CD14-positive monocyte (primary cell): ENCODE data around the gene RYR2. TPM values are rescaled to one million over a fixed set of nuclear protein-coding genes. Genes with fewer than 3 reads are reported as not detected.

Source experiments
- DNase-seq, 3 donors: peaks; one replicate each; pipeline ENCODE4 v3.0.0-alpha.2; 2011 to 2022
- H2AFZ ChIP-seq: 2 replicates; pipeline ENCODE4 v1.6.0; 2012; ENCODE audit warnings: mild to moderate bottlenecking, low read depth, low read length, inconsistent platforms; ENCODE audit not compliant: insufficient read depth, poor library complexity, severe bottlenecking
- H3K27ac ChIP-seq, 2 donors: 1 replicate in 1 of 2; 2 replicates in 1 of 2; pipeline ENCODE4 v1.5.1; 2012 to 2013; ENCODE audit warnings: low read length in 2 of 2, control low read depth in 1 of 2, inconsistent platforms in 1 of 2, low read depth in 1 of 2, mild to moderate bottlenecking in 1 of 2
- H3K27me3 ChIP-seq, 2 donors: one replicate each; pipeline versions ENCODE4 v1.6.0 to v1.6.1; 2011 to 2013; ENCODE audit warnings: low read length in 2 of 2; ENCODE audit not compliant: control insufficient read depth in 2 of 2, insufficient read depth in 2 of 2
- H3K36me3 ChIP-seq, 2 donors: replicated peaks in 1 of 2; 1 replicate in 1 of 2; 2 replicates in 1 of 2; pipeline versions ENCODE4 v1.5.1 to v1.6.1; 2012 to 2013; ENCODE audit warnings: low read length in 2 of 2, control low read depth in 1 of 2, inconsistent platforms in 1 of 2, mild to moderate bottlenecking in 1 of 2; ENCODE audit not compliant: insufficient read depth in 2 of 2, control insufficient read depth in 1 of 2
- H3K4me1 ChIP-seq, 2 donors: 1 replicate in 1 of 2; 2 replicates in 1 of 2; pipeline versions ENCODE4 v1.5.1 to v1.6.1; 2012 to 2013; ENCODE audit warnings: low read length in 2 of 2, control low read depth in 1 of 2, inconsistent platforms in 1 of 2, mild to moderate bottlenecking in 1 of 2, moderate library complexity in 1 of 2; ENCODE audit not compliant: insufficient read depth in 2 of 2, control insufficient read depth in 1 of 2
- H3K4me2 ChIP-seq: replicated peaks from 2 replicates; pipeline ENCODE3; 2012; ENCODE audit warnings: low read length, moderate library complexity, mild to moderate bottlenecking; ENCODE audit not compliant: poor library complexity, severe bottlenecking; ENCODE audit errors: extremely low read depth
- H3K4me3 ChIP-seq, 3 experiments: fragments of 200-600 bp in 1 of 3; sonication (generic) in 1 of 3; replicated peaks in 1 of 3; 1 replicate in 2 of 3; 2 replicates in 1 of 3; pipeline ENCODE4 v1.5.1; 2011 to 2013; ENCODE audit warnings: low read length in 3 of 3, mild to moderate bottlenecking in 3 of 3, control low read depth in 2 of 3, low read depth in 2 of 3, inconsistent platforms in 1 of 3, moderate library complexity in 1 of 3
- H3K79me2 ChIP-seq: 2 replicates; pipeline ENCODE4 v1.6.0; 2012; ENCODE audit warnings: mild to moderate bottlenecking, control low read depth, inconsistent platforms, low read length, moderate library complexity; ENCODE audit not compliant: insufficient read depth
- H3K9ac ChIP-seq: 2 replicates; pipeline ENCODE4 v1.6.0; 2017; ENCODE audit warnings: low read length, mild to moderate bottlenecking; ENCODE audit not compliant: insufficient read depth, poor library complexity, severe bottlenecking
- H3K9me3 ChIP-seq, 2 donors: replicated peaks in 1 of 2; 1 replicate in 1 of 2; 2 replicates in 1 of 2; pipeline versions ENCODE4 v1.5.1 to v1.6.1; 2012 to 2013; ENCODE audit warnings: low read length in 2 of 2, control low read depth in 1 of 2; ENCODE audit not compliant: control insufficient read depth in 1 of 2, insufficient read depth in 1 of 2
- H4K20me1 ChIP-seq: 2 replicates; pipeline ENCODE4 v1.6.0; 2012; ENCODE audit warnings: mild to moderate bottlenecking, low read length, control low read depth, moderate library complexity; ENCODE audit not compliant: insufficient read depth
- H3K27ac Mint-ChIP-seq, 7 donors: one replicate each; pipeline ENCODE4 v1.8.0; 2020; ENCODE audit warnings: mild to moderate bottlenecking in 7 of 7, mixed read lengths in 7 of 7, moderate library complexity in 6 of 7, inconsistent platforms in 2 of 7
- H3K27me3 Mint-ChIP-seq, 3 donors: one replicate each; pipeline ENCODE4 v1.8.0; 2021 to 2022; ENCODE audit warnings: low read depth in 3 of 3, mild to moderate bottlenecking in 3 of 3, mixed read lengths in 3 of 3, moderate library complexity in 3 of 3, inconsistent platforms in 1 of 3
- H3K36me3 Mint-ChIP-seq, 2 donors: one replicate each; pipeline ENCODE4 v1.8.0; 2020; ENCODE audit warnings: mixed read lengths in 2 of 2, inconsistent platforms in 1 of 2, mild to moderate bottlenecking in 1 of 2
- H3K4me1 Mint-ChIP-seq: one replicate; pipeline ENCODE4 v1.8.0; 2020; ENCODE audit warnings: mild to moderate bottlenecking, mixed read lengths
- H3K4me3 Mint-ChIP-seq, 2 donors: one replicate each; pipeline ENCODE4 v1.8.0; 2020; ENCODE audit warnings: mild to moderate bottlenecking in 2 of 2, mixed read lengths in 2 of 2, moderate library complexity in 1 of 2
- H3K9me3 Mint-ChIP-seq, 7 donors: one replicate each; pipeline ENCODE4 v1.8.0; 2020 to 2022; ENCODE audit warnings: mixed read lengths in 7 of 7, mild to moderate bottlenecking in 6 of 7, moderate library complexity in 6 of 7, inconsistent platforms in 2 of 7
- CTCF ChIP-seq: fragments of 200-600 bp; IDR thresholded peaks from one replicate; pipeline ENCODE4 v1.8.0; 2022; ENCODE audit warnings: antibody characterized with exemption, mild to moderate bottlenecking
- WGBS: methylation state at CpG from one replicate; pipeline ENCODE4 v1.1.5; 2013; ENCODE audit warnings: missing lambda C conversion rate; ENCODE audit not compliant: insufficient coverage; 5-methylcytosine and 5-hydroxymethylcytosine counted together
- intact Hi-C, 2 donors: fragments of 100-400 bp; cut with micrococcal nuclease; formaldehyde crosslinking; loops; one replicate each; pipeline versions ENCODE4 v1.15.0 to v1.15.1; 2023
- polyA plus RNA-seq, 3 donors: library from polyadenylated mRNA; depleted of rRNA in 1 of 3; unstranded in 2 of 3; stranded (reverse) in 1 of 3; fragments of 300-500 nt in 2 of 3; fragments of >200 nt in 1 of 3; fragmentation: Illumina TruSeq in 2 of 3; gene quantifications; 1 replicate in 2 of 3; 2 replicates in 1 of 3; pipeline ENCODE4 v1.2.3, GENCODE V29; 2012 to 2021

Gene RYR2
- polyA plus RNA-seq, 3 donors = not detected

- H3K4me1 ChIP-seq = no peaks in the 10 kb centered on the region
- 85% methylated on average over 4 of the region's 6 CpGs for WGBS
- no peak overlapping the region for H3K27ac ChIP-seq
- intact Hi-C loops = no loop called here
- no peak overlapping the region for H3K4me3 ChIP-seq
- Mint-ChIP-seq H3K27ac (no peak overlapping the region), H3K9me3 (peaks cover 0 to 6% (median 1%) of the 10 kb centered on the region in 7 donors), H3K4me3 (no peak overlapping the region), H3K4me1 (no peaks in the 10 kb centered on the region), H3K27me3 (peaks cover 0 to 2% (median 1%) of the 10 kb centered on the region in 3 donors), H3K36me3 (no peaks in the 10 kb centered on the region)
- H3K27me3 ChIP-seq = no peaks in the 10 kb centered on the region
- DNase-seq = no peak
- no peak overlapping the region for H3K9ac ChIP-seq
- H2AFZ ChIP-seq = no peak overlapping the region
- no peaks in the 10 kb centered on the region for H3K36me3 ChIP-seq
- no peaks in the 10 kb centered on the region for H3K9me3 ChIP-seq
- TF ChIP-seq CTCF = no peak
- H4K20me1 ChIP-seq = no peaks in the 10 kb centered on the region
- H3K79me2 ChIP-seq = no peaks in the 10 kb centered on the region
- no peak overlapping the region for H3K4me2 ChIP-seq
Measured at GRCh38 chr1:237681210-237681609, 639.2 kb downstream of the RYR2 start.

- Histone ChIP-seq H2AFZ (no peak overlapping the region), H3K9me3 (no peaks in the 10 kb centered on the region), H3K4me2 (no peak overlapping the region), H3K9ac (no peak overlapping the region), H4K20me1 (no peaks in the 10 kb centered on the region), H3K27me3 (no peaks in the 10 kb centered on the region), H3K27ac (no peak overlapping the region), H3K4me1 (no peaks in the 10 kb centered on the region), H3K36me3 (no peaks in the 10 kb centered on the region), H3K4me3 (no peak overlapping the region), H3K79me2 (no peaks in the 10 kb centered on the region)
- no peak for TF ChIP-seq CTCF
- DNase-seq = no peak
- no CpG with 5 or more reads among the region's 6 CpGs for WGBS
- Mint-ChIP-seq H3K27ac (no peak overlapping the region), H3K9me3 (peaks cover 0 to 7% (median 1%) of the 10 kb centered on the region in 7 donors), H3K4me3 (no peak overlapping the region), H3K4me1 (no peaks in the 10 kb centered on the region), H3K36me3 (no peaks in the 10 kb centered on the region), H3K27me3 (peaks cover 0 to 2% (median 1%) of the 10 kb centered on the region in 3 donors)
- intact Hi-C loops = no loop called here
Measured at GRCh38 chr1:237684236-237684635, 642.3 kb downstream of the RYR2 start.
